ENCODE results near the gene GDF2. TPM values are rescaled to one million over a fixed set of nuclear protein-coding genes. Genes with fewer than 3 reads are reported as not detected.
A peak's percentile ranks its signal among the peaks of the same experiment; 100 is the strongest.

The GDF2 gene
- polyA plus RNA-seq, 1 experiment = not detected

DNA sequence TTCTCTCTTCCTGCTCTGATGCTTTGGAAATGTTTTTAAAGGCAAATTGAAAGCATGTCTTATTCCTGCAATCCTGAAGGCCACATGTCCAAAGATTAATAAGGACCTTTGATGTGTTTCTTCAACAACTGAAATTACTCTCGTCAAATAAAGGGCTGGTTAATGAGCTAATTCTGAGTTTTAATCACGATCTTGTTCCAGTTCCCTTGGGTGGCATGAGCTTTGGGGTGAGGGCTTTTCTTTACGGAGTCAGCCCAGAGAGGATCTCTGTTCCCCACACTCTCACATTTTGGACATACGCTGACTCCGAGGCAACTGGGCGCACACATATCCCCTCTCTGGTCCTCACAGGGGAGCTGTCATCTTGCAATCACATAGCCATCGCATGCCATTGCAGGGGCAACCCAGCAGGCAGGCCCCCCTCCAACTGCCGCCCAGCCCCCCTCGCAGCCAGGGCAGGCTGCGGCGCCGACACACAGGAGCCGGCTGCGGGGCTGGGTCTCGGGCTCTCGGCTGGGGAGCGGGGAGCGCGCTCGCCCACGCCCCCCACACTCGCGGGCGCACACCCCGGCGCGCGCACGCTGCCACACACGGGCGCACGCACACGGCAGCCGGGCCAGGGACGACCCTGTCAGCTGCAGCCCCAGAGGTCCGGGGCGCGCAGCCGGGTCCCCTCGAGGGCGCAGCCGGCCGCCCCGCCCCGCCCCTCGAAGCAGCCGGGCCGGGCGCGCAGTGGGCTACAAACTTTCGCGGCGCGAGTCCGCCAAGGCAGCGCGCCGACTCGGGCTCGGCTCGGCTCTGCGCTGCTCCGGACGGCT is 22.4 kb upstream of the GDF2 start, which contains the start of gene GDF10:
Gene GDF10 (plus strand): TSS at position 587 of the 818 bp plus-strand sequence. CDS start 455 bp downstream, outside the sequence.
- TF ChIP-seq, protein P1, sequence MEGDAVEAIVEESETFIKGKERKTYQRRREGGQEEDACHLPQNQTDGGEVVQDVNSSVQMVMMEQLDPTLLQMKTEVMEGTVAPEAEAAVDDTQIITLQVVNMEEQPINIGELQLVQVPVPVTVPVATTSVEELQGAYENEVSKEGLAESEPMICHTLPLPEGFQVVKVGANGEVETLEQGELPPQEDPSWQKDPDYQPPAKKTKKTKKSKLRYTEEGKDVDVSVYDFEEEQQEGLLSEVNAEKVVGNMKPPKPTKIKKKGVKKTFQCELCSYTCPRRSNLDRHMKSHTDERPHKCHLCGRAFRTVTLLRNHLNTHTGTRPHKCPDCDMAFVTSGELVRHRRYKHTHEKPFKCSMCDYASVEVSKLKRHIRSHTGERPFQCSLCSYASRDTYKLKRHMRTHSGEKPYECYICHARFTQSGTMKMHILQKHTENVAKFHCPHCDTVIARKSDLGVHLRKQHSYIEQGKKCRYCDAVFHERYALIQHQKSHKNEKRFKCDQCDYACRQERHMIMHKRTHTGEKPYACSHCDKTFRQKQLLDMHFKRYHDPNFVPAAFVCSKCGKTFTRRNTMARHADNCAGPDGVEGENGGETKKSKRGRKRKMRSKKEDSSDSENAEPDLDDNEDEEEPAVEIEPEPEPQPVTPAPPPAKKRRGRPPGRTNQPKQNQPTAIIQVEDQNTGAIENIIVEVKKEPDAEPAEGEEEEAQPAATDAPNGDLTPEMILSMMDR (IDR thresholded peaks at IDR 0.05; ENCODE audit: low read depth, low read length) = no peak
- Histone ChIP-seq H3K27me3 (ENCODE audit: control insufficient read depth, insufficient read depth, low read length) (peaks cover 71% of the 10 kb centered on the region), H3K9me3 (ENCODE audit: control insufficient read depth, insufficient read depth, low read length) (no peaks in the 10 kb centered on the region), H3K4me3 (ENCODE audit: low read depth, low read length) (peak within 1 kb of the TSS; percentile 34; the same call in 1 of the 2 replicates), H3K27ac (ENCODE audit: low read depth, low read length) (no peak within 1 kb of the TSS)
- CTCF ChIA-PET = interaction anchor here (1.4 kb wide), 2 partner anchors 12 to 275 kb away, joined by 4 to 5 read pairs; no protein-coding TSS in a partner anchor
- POLR2A ChIA-PET = no interaction called here
- DNase-seq (ENCODE audit: low read depth, low spot score) = no peak

- Histone ChIP-seq H3K9me3 (ENCODE audit: control insufficient read depth, insufficient read depth, low read length) (no peaks in the 10 kb centered on the region), H3K4me3 (ENCODE audit: low read depth, low read length) (peak overlapping the region; percentile 34; the same call in 1 of the 2 replicates), H3K27me3 (ENCODE audit: control insufficient read depth, insufficient read depth, low read length) (peaks cover 66% of the 10 kb centered on the region), H3K27ac (ENCODE audit: low read depth, low read length) (no peak overlapping the region)
- POLR2A ChIA-PET = no interaction called here
- DNase-seq (ENCODE audit: low read depth, low spot score) = no peak
- CTCF ChIA-PET = interaction anchor here (1.4 to 2.0 kb wide), 2 partner anchors 11 kb away, joined by 4 to 10 read pairs; no protein-coding TSS in a partner anchor
- TF ChIP-seq, protein P1 (IDR thresholded peaks at IDR 0.05; ENCODE audit: low read depth, low read length) = no peak
Observed at GRCh38 chr10:47300429-47300931, 21.8 kb upstream of the GDF2 start.

- no peak for DNase-seq (ENCODE audit: low read depth, low spot score)
- no peak overlapping the region for H3K4me3 ChIP-seq (ENCODE audit: low read depth, low read length)
- H3K27ac ChIP-seq (ENCODE audit: low read depth, low read length) = no peak overlapping the region
- ChIA-PET POLR2A (no interaction called here), CTCF (interaction anchor here (2.0 kb wide), 1 partner anchor 10 kb away, joined by 10 read pairs; no protein-coding TSS in a partner anchor)
- no peaks in the 10 kb centered on the region for H3K9me3 ChIP-seq (ENCODE audit: control insufficient read depth, insufficient read depth, low read length)
- TF ChIP-seq, protein P1 (IDR thresholded peaks at IDR 0.05; ENCODE audit: low read depth, low read length) = no peak
- H3K27me3 ChIP-seq (ENCODE audit: control insufficient read depth, insufficient read depth, low read length) = peaks cover 62% of the 10 kb centered on the region
Observed at GRCh38 chr10:47301833-47302232, 20.4 kb upstream of the GDF2 start.

GRCh38 chr10:47303105-47303504 is 19.1 kb upstream of the GDF2 start:
- TF ChIP-seq, protein P1 (IDR thresholded peaks at IDR 0.05; ENCODE audit: low read depth, low read length) = no peak
- H3K27ac ChIP-seq (ENCODE audit: low read depth, low read length) = no peak overlapping the region
- no peaks in the 10 kb centered on the region for H3K9me3 ChIP-seq (ENCODE audit: control insufficient read depth, insufficient read depth, low read length)
- ChIA-PET CTCF (interaction anchor here (1.1 to 1.3 kb wide), 2 partner anchors 9 to 279 kb away, joined by 3 to 9 read pairs; no protein-coding TSS in a partner anchor), POLR2A (interaction anchor here (0.6 kb wide), 1 partner anchor 56 kb away, joined by 3 read pairs; no protein-coding TSS in a partner anchor)
- no peak for DNase-seq (ENCODE audit: low read depth, low spot score)
- H3K27me3 ChIP-seq (ENCODE audit: control insufficient read depth, insufficient read depth, low read length) = peaks cover 60% of the 10 kb centered on the region
- no peak overlapping the region for H3K4me3 ChIP-seq (ENCODE audit: low read depth, low read length)

GRCh38 chr10:47303866-47304265 is 18.4 kb upstream of the GDF2 start:
- Histone ChIP-seq H3K4me3 (ENCODE audit: low read depth, low read length) (no peak overlapping the region), H3K27me3 (ENCODE audit: control insufficient read depth, insufficient read depth, low read length) (peaks cover 59% of the 10 kb centered on the region), H3K9me3 (ENCODE audit: control insufficient read depth, insufficient read depth, low read length) (no peaks in the 10 kb centered on the region), H3K27ac (ENCODE audit: low read depth, low read length) (no peak overlapping the region)
- CTCF ChIA-PET = interaction anchor here (1.1 to 1.3 kb wide), 2 partner anchors 8 to 279 kb away, joined by 3 to 9 read pairs; no protein-coding TSS in a partner anchor
- POLR2A ChIA-PET = no interaction called here
- TF ChIP-seq, protein P1 (IDR thresholded peaks at IDR 0.05; ENCODE audit: low read depth, low read length) = no peak
- DNase-seq (ENCODE audit: low read depth, low spot score) = no peak

All from AG04450 (cell line).